ENCODE measurements around the gene REXO5.

- TF ChIP-seq CTCF (IDR thresholded peaks at IDR 0.05) = no peak
- TF ChIP-seq ZFX (IDR thresholded peaks at IDR 0.05; ENCODE audit: borderline replicate concordance) = no peak
Observed at GRCh38 chr16:20866801-20867200, 60.5 kb downstream of the REXO5 start.

Measured in 22Rv1 (cell line).